HAP-1 (cell line): ENCODE results near the gene TPBGL.
A peak's percentile ranks its signal among the peaks of the same experiment; 100 is the strongest.
"Not testable (repeated sequence)": the region's sequence is repeated elsewhere in the genome, so short reads cannot be mapped to it uniquely, and the experiment has no call there.

ENCODE experiments used
- DNase-seq, 2 experiments: peaks; one replicate each; pipeline ENCODE4 v3.0.0-alpha.2; 2016 to 2020; ENCODE audit warnings: low spot score in 2 of 2
- H3K27me3 ChIP-seq: fragments of 250-450 bp; sonication (Bioruptor Pico); 2 replicates; pipeline ENCODE4 v1.5.1; 2020; ENCODE audit warnings: low read depth, mild to moderate bottlenecking, moderate library complexity
- H3K36me3 ChIP-seq: fragments of 250-450 bp; sonication (Bioruptor Pico); replicated peaks from 2 replicates; pipeline ENCODE4 v1.5.1; 2020; ENCODE audit warnings: mild to moderate bottlenecking
- H3K4me1 ChIP-seq: fragments of 250-450 bp; sonication (Bioruptor Pico); 2 replicates; pipeline ENCODE4 v1.5.1; 2020; ENCODE audit warnings: mild to moderate bottlenecking
- H3K4me3 ChIP-seq: fragments of 250-450 bp; sonication (Bioruptor Pico); 2 replicates; pipeline ENCODE4 v1.5.1; 2020; ENCODE audit warnings: mild to moderate bottlenecking, moderate library complexity
- H3K9me3 ChIP-seq: fragments of 250-450 bp; sonication (Bioruptor Pico); 2 replicates; pipeline ENCODE4 v1.5.1; 2020; ENCODE audit warnings: mild to moderate bottlenecking, moderate library complexity
- in situ Hi-C: fragments of 300-500 bp; cut with MboI; formaldehyde crosslinking; loops from 3 replicates; pipeline ENCODE4 v1.14.3; 2020; ENCODE audit warnings: low sequenced_read_pairs, inconsistent platforms, mixed read lengths

Gene TPBGL

DNA sequence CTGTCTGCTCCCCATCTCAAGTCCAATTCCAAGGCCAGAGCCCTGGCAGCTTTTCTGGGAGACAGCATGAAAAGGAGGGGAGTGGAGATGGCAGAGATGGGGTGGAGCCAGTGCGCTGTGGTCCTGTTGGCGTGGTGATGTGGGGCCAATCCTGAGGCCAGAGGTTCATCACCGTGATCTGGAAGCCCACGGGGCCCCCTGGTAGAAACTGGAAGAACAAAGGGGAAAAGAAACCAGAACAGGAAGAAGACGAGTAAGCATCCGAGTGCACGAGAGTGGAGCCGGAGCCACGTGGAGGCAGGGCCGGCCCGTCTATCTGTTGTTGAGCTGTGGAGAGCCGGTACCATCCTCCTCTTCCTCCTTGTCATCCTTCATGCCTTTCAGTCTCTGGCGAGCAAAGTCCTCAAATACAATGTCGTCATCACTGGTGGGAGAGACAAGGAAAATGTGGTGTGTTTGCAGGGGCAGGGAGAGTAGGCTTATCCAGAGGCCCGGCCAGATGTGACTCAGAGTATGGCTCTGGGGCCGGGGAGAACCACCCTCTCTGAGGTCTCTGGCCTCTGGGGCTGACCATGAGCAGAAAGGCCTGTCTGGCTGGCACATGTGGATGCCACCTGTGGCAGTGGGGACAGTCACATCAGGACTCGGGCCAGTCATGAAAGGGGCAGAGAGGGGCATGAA is 25.4 kb downstream of the TPBGL start:
- no peak overlapping the region for H3K4me3 ChIP-seq
- no peaks in the 10 kb centered on the region for H3K27me3 ChIP-seq
- in situ Hi-C loops, result no loop called here
- H3K9me3 ChIP-seq, result no peaks in the 10 kb centered on the region
- H3K36me3 ChIP-seq, result no peaks in the 10 kb centered on the region
- no peaks in the 10 kb centered on the region for H3K4me1 ChIP-seq
- no peak for DNase-seq

- Histone ChIP-seq H3K36me3 (no peaks in the 10 kb centered on the region), H3K4me1 (no peaks in the 10 kb centered on the region), H3K9me3 (no peaks in the 10 kb centered on the region), H3K27me3 (no peaks in the 10 kb centered on the region), H3K4me3 (no peak overlapping the region)
- in situ Hi-C loops, result no loop called here
- DNase-seq, result no peak
Measured at GRCh38 chr11:75267171-75267970, 26.8 kb downstream of the TPBGL start.

- in situ Hi-C loops, result no loop called here
- Histone ChIP-seq H3K9me3 (no peaks in the 10 kb centered on the region), H3K4me3 (no peak overlapping the region), H3K4me1 (no peaks in the 10 kb centered on the region), H3K36me3 (no peaks in the 10 kb centered on the region), H3K27me3 (no peaks in the 10 kb centered on the region)
- no peak for DNase-seq
Measured at GRCh38 chr11:75268626-75269366, 28.2 kb downstream of the TPBGL start.

DNA sequence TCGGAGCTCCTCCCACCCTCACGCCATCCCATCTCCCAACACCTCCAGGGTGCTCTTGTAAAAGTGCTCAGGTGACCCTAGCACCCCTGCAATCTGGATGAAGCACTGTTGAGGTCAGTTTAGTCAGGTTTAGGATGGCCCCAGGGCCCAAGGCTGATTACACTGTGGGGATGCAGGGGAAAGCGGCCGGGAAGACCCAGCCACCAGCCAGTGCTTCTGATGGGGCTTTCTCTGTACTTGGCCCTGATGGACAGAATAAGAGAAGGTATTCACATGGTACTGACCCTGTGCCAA is 28.7 kb downstream of the TPBGL start:
- Histone ChIP-seq H3K36me3 (no peaks in the 10 kb centered on the region), H3K4me3 (no peak overlapping the region), H3K27me3 (no peaks in the 10 kb centered on the region), H3K4me1 (no peaks in the 10 kb centered on the region), H3K9me3 (no peaks in the 10 kb centered on the region)
- no peak for DNase-seq
- in situ Hi-C loops, result no loop called here

- no peaks in the 10 kb centered on the region for H3K27me3 ChIP-seq
- in situ Hi-C loops, result loop anchor here (10.0 kb wide), 1 partner anchor 265 kb away; no protein-coding TSS in a partner anchor
Measured at GRCh38 chr11:75269896-75270295, 29.3 kb downstream of the TPBGL start.

GRCh38 chr11:75270896-75271418 is 30.4 kb downstream of the TPBGL start:
- in situ Hi-C loops, result loop anchor here (10.0 kb wide), 1 partner anchor 264 kb away; no protein-coding TSS in a partner anchor
- DNase-seq, result no peak
- Histone ChIP-seq H3K36me3 (no peaks in the 10 kb centered on the region), H3K4me3 (no peak overlapping the region), H3K9me3 (no peaks in the 10 kb centered on the region), H3K27me3 (no peaks in the 10 kb centered on the region), H3K4me1 (no peaks in the 10 kb centered on the region)

More at GRCh38 chr11:75269896-75270295, 29.3 kb downstream of the TPBGL start:
- Histone ChIP-seq H3K36me3 (no peaks in the 10 kb centered on the region), H3K4me3 (no peak overlapping the region), H3K9me3 (no peaks in the 10 kb centered on the region), H3K4me1 (no peaks in the 10 kb centered on the region)
- no peak for DNase-seq

GRCh38 chr11:75271730-75272129 is 31.2 kb downstream of the TPBGL start:
- DNase-seq, result no peak
- in situ Hi-C loops, result loop anchor here (10.0 kb wide), 1 partner anchor 263 kb away; no protein-coding TSS in a partner anchor
- H3K4me3 ChIP-seq, result no peak overlapping the region
- no peaks in the 10 kb centered on the region for H3K4me1 ChIP-seq
- H3K27me3 ChIP-seq, result no peaks in the 10 kb centered on the region
- no peaks in the 10 kb centered on the region for H3K9me3 ChIP-seq
- no peaks in the 10 kb centered on the region for H3K36me3 ChIP-seq

GRCh38 chr11:75272391-75272790 is 31.8 kb downstream of the TPBGL start:
- no peak overlapping the region for H3K4me3 ChIP-seq
- no peak for DNase-seq
- in situ Hi-C loops, result loop anchor here (10.0 kb wide), 1 partner anchor 262 kb away; no protein-coding TSS in a partner anchor

GRCh38 chr11:75272821-75273301 is 32.3 kb downstream of the TPBGL start:
- H3K4me3 ChIP-seq, result no peak overlapping the region
- in situ Hi-C loops, result loop anchor here (10.0 kb wide), 1 partner anchor 262 kb away; no protein-coding TSS in a partner anchor

More at GRCh38 chr11:75272391-75272790, 31.8 kb downstream of the TPBGL start:
- Histone ChIP-seq H3K27me3 (no peaks in the 10 kb centered on the region), H3K9me3 (no peaks in the 10 kb centered on the region), H3K36me3 (no peaks in the 10 kb centered on the region), H3K4me1 (no peaks in the 10 kb centered on the region)

DNA sequence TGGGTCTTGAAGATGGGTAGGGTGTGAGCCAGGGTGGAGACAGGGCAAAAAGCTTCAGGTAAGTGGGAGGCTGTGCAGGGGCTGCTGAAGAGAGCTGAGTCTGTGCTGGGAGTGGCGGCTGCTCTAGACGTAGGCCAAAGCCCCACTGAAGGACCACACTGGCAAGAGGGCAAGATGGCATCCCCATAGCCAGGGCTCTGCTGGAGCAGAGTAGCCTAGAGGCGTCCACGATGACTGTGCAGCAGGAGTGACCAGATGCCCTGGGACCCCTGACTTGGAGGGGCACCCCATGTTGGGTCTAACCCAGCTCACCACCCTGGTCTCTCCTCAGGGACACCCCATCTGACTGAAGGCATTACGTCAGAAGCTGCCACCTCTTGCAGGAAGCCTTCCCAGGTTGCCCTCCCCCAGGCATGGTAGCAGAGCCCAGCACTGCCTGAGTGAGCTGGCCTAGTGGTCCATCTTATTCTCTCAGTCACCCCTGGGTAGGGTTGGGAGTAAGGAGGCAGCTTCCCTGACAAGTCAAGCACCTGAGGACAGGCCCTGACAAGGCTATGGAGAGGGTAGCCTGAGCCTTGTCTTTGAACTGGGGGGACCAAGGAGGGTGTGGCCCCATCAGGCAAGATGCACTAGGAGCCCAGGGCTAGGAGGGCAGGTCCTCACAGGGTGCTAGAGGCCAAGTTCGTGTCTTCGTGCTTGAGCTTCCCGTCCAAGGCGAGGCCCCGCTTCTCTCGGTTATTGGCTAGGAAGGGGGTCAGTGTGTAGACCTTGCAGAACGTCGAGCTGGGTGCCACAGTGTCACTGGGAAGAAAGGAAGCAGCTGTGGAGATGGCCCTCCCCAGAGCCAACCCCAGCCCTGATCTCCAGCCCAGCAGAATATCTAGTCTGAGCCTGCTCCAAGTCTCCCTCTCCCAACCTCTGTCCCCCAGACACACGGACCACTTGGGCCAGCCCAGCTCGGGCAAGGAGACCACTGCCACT is 33.1 kb downstream of the TPBGL start:
- in situ Hi-C loops, result loop anchor here (10.0 kb wide), 1 partner anchor 261 kb away; no protein-coding TSS in a partner anchor
- Histone ChIP-seq H3K9me3 (no peaks in the 10 kb centered on the region), H3K36me3 (no peaks in the 10 kb centered on the region), H3K27me3 (no peaks in the 10 kb centered on the region), H3K4me3 (no peak overlapping the region), H3K4me1 (no peaks in the 10 kb centered on the region)
- DNase-seq, result peak in 1 of 2 experiments; percentile 3

More at GRCh38 chr11:75272821-75273301, 32.3 kb downstream of the TPBGL start:
- no peaks in the 10 kb centered on the region for H3K9me3 ChIP-seq
- no peaks in the 10 kb centered on the region for H3K4me1 ChIP-seq
- H3K27me3 ChIP-seq, result no peaks in the 10 kb centered on the region
- DNase-seq, result no peak
- no peaks in the 10 kb centered on the region for H3K36me3 ChIP-seq

DNA sequence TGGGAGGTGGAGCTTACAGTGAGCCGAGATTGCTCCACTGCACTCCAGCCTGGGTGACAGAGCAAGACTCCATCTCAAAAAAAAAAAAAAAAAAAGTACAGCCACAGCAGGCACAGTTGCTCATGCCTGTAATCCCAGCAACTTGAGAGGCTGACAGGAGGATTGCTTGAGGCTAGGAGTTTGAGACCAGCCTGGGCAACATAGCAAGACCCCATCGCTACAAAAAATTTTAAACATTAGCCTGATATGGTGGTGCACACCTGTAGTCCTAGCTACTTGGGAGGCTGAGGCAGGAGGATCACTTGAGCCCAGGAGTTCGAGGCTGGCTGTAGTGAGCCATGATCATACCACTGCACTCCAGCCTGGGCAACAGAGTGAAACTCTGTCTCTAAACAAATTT is 34.1 kb downstream of the TPBGL start:
- H3K36me3 ChIP-seq, H3K4me3 ChIP-seq, H3K4me1 ChIP-seq, DNase-seq, H3K9me3 ChIP-seq, H3K27me3 ChIP-seq: not testable (repeated sequence)
- in situ Hi-C loops, result loop anchor here (5.0 to 10.0 kb wide), 2 partner anchors 108 to 260 kb away; no protein-coding TSS in a partner anchor

- Histone ChIP-seq H3K4me1 (no peaks in the 10 kb centered on the region), H3K4me3 (no peak overlapping the region), H3K27me3 (no peaks in the 10 kb centered on the region), H3K9me3 (no peaks in the 10 kb centered on the region), H3K36me3 (no peaks in the 10 kb centered on the region)
- DNase-seq, result no peak
- in situ Hi-C loops, result loop anchor here (5.0 to 10.0 kb wide), 2 partner anchors 107 to 259 kb away; no protein-coding TSS in a partner anchor
Measured at GRCh38 chr11:75275581-75275980, 35.0 kb downstream of the TPBGL start.
